ENCODE data around the gene XPC. TPM values are rescaled to one million over a fixed set of nuclear protein-coding genes. Genes with fewer than 3 reads are reported as not detected.

Gene XPC
- total RNA-seq, 2 experiments from 2014 or later = 22.7 to 38.6 TPM

DNA sequence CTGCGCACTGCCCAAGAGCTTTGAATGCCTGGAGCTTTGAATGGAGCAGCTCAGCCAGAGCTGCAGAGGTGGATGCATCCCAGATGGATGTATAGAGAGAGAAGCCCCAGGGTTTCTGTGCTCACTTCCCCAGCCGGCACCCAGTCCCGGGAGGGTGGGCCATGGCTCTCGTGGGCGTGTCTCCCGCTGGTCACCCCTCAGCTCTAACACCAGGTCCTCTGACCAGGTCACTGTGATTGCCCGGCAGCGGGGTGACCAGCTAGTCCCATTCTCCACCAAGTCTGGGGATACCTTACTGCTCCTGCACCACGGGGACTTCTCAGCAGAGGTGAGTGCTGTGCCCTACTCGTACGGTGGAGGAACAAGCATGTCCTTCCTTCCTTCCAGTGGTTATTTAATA lies 42.8 kb downstream of the XPC start:
- no peaks in the 10 kb centered on the region for H3K4me1 ChIP-seq (ENCODE audit: insufficient read depth, low read length, poor library complexity, severe bottlenecking)
- H3K27ac ChIP-seq (ENCODE audit: low read depth, low read length, poor library complexity, severe bottlenecking) = no peak overlapping the region
- H3K36me3 ChIP-seq (ENCODE audit: insufficient read depth, low read length) = peaks cover 46% of the 10 kb centered on the region
- H3K9me3 ChIP-seq (ENCODE audit: low read length) = no peaks in the 10 kb centered on the region
- no TSS peak for BruUV-seq (replicated peaks)
- intact Hi-C loops (cut with micrococcal nuclease; ENCODE audit: unreplicated experiment) = no loop called here
- H4K20me1 ChIP-seq (ENCODE audit: insufficient read depth, low read length) = no peaks in the 10 kb centered on the region
- H2AFZ ChIP-seq (ENCODE audit: low read length) = no peak overlapping the region
- H3K4me3 ChIP-seq (ENCODE audit: low read depth, low read length, poor library complexity, severe bottlenecking) = no peak overlapping the region
- TF ChIP-seq CTCF (conservative IDR thresholded peaks at IDR 0.05; ENCODE audit: low read length) = no peak
- no peak for TF ChIP-seq EZH2phosphoT487 (IDR thresholded peaks at IDR 0.05; ENCODE audit: borderline replicate concordance, low read depth, low read length)
- ChIA-PET CTCF (ENCODE audit: unreplicated experiment) (no interaction called here), POLR2A (no interaction called here)
- no peak for DNase-seq (ENCODE audit: low spot score)
- no peaks in the 10 kb centered on the region for H3K9me2 ChIP-seq (ENCODE audit: insufficient read depth, low read length)
- H3K79me2 ChIP-seq (ENCODE audit: insufficient read depth, low read depth, low read length) = no peaks in the 10 kb centered on the region
- H3K4me2 ChIP-seq (ENCODE audit: low read length) = no peak overlapping the region

GRCh38 chr3:14134291-14134690 lies 44.1 kb downstream of the XPC start:
- Histone ChIP-seq H3K4me2 (ENCODE audit: low read length) (no peak overlapping the region), H3K36me3 (ENCODE audit: insufficient read depth, low read length) (peaks cover 57% of the 10 kb centered on the region), H3K27ac (ENCODE audit: low read depth, low read length, poor library complexity, severe bottlenecking) (no peak overlapping the region), H3K79me2 (ENCODE audit: insufficient read depth, low read depth, low read length) (no peaks in the 10 kb centered on the region), H2AFZ (ENCODE audit: low read length) (no peak overlapping the region), H3K9me2 (ENCODE audit: insufficient read depth, low read length) (no peaks in the 10 kb centered on the region), H3K9me3 (ENCODE audit: low read length) (no peaks in the 10 kb centered on the region), H4K20me1 (ENCODE audit: insufficient read depth, low read length) (no peaks in the 10 kb centered on the region), H3K4me3 (ENCODE audit: low read depth, low read length, poor library complexity, severe bottlenecking) (no peak overlapping the region), H3K4me1 (ENCODE audit: insufficient read depth, low read length, poor library complexity, severe bottlenecking) (no peaks in the 10 kb centered on the region)
- TF ChIP-seq EZH2phosphoT487 (IDR thresholded peaks at IDR 0.05; ENCODE audit: borderline replicate concordance, low read depth, low read length) = no peak
- no peak for TF ChIP-seq CTCF (conservative IDR thresholded peaks at IDR 0.05; ENCODE audit: low read length)
- ChIA-PET CTCF (ENCODE audit: unreplicated experiment) (no interaction called here), POLR2A (interaction anchor here (1.4 kb wide), 1 partner anchor 9 kb away, joined by 3 read pairs; the partner anchor contains the start of gene TMEM43)
- no TSS peak for BruUV-seq (replicated peaks)
- DNase-seq (ENCODE audit: low spot score) = no peak
- intact Hi-C loops (cut with micrococcal nuclease; ENCODE audit: unreplicated experiment) = no loop called here

- intact Hi-C loops (cut with micrococcal nuclease; ENCODE audit: unreplicated experiment) = no loop called here
- Histone ChIP-seq H4K20me1 (ENCODE audit: insufficient read depth, low read length) (no peaks in the 10 kb centered on the region), H3K4me2 (ENCODE audit: low read length) (no peak overlapping the region), H3K27ac (ENCODE audit: low read depth, low read length, poor library complexity, severe bottlenecking) (no peak overlapping the region), H2AFZ (ENCODE audit: low read length) (no peak overlapping the region), H3K79me2 (ENCODE audit: insufficient read depth, low read depth, low read length) (no peaks in the 10 kb centered on the region), H3K9me3 (ENCODE audit: low read length) (no peaks in the 10 kb centered on the region), H3K9me2 (ENCODE audit: insufficient read depth, low read length) (no peaks in the 10 kb centered on the region), H3K4me3 (ENCODE audit: low read depth, low read length, poor library complexity, severe bottlenecking) (no peak overlapping the region), H3K4me1 (ENCODE audit: insufficient read depth, low read length, poor library complexity, severe bottlenecking) (no peaks in the 10 kb centered on the region), H3K36me3 (ENCODE audit: insufficient read depth, low read length) (peaks cover 60% of the 10 kb centered on the region)
- DNase-seq (ENCODE audit: low spot score) = no peak
- BruUV-seq (replicated peaks) = no TSS peak
- ChIA-PET POLR2A (interaction anchor here (1.4 kb wide), 1 partner anchor 8 kb away, joined by 3 read pairs; the partner anchor contains the start of gene TMEM43), CTCF (ENCODE audit: unreplicated experiment) (no interaction called here)
- no peak for TF ChIP-seq EZH2phosphoT487 (IDR thresholded peaks at IDR 0.05; ENCODE audit: borderline replicate concordance, low read depth, low read length)
Measured at GRCh38 chr3:14133876-14134275, 44.5 kb downstream of the XPC start.

Measured in OCI-LY7 (cell line).